Endothelial cell of umbilical vein (primary cell): ENCODE results near the gene SSC5D. TPM values are rescaled to one million over a fixed set of nuclear protein-coding genes. Genes with fewer than 3 reads are reported as not detected.
A peak's percentile ranks its signal among the peaks of the same experiment; 100 is the strongest.

Experiments used
- BruUV-seq: library from RNA; stranded (reverse); fragments of 400-500 nt; replicated peaks from 2 replicates; lab custom pipeline; 2021; lab: Mats Ljungman, UMichigan
- CTCF ChIA-PET: fragments of 300-600, 350-600 bp; sonication (Branson Sonifier 250); formaldehyde crosslinking; loops from one replicate; lab custom pipeline; 2021; ENCODE audit warnings: antibody characterized with exemption, inconsistent platforms; lab: Charles Lee
- POLR2A ChIA-PET: fragments of 300-600, 350-600 bp; sonication (Branson Sonifier 250); formaldehyde crosslinking; loops from one replicate; lab custom pipeline; 2021; ENCODE audit warnings: antibody characterized with exemption, inconsistent platforms; lab: Charles Lee
- DNase-seq: peaks from one replicate; pipeline ENCODE4 v3.0.0-alpha.2; 2011; ENCODE audit warnings: low read depth, low spot score
- FAIRE-seq: peaks from 2 replicates; lab custom pipeline; 2011; peaks lifted over from hg19 to GRCh38; lab: Jason Lieb, UNC
- H2AFZ ChIP-seq: 2 replicates; pipeline ENCODE4 v1.6.0; 2012; ENCODE audit warnings: low read depth, low read length, control low read depth, inconsistent platforms
- H3K27ac ChIP-seq: 2 replicates; pipeline ENCODE4 v1.5.1; 2011; ENCODE audit warnings: low read depth, mild to moderate bottlenecking, control low read depth, low read length, moderate library complexity; ENCODE audit not compliant: insufficient read depth
- H3K27me3 ChIP-seq, 2 experiments: 2 replicates each; pipeline versions ENCODE4 v1.6.0 to v1.6.1; 2011; ENCODE audit warnings: low read length in 2 of 2, mixed read lengths in 1 of 2; ENCODE audit not compliant: control insufficient read depth in 2 of 2, insufficient read depth in 2 of 2
- H3K36me3 ChIP-seq, 2 experiments: 2 replicates in 1 of 2; 3 replicates in 1 of 2; pipeline ENCODE4 v1.5.1; 2011; ENCODE audit warnings: low read length in 2 of 2, mild to moderate bottlenecking in 1 of 2, moderate library complexity in 1 of 2; ENCODE audit not compliant: control insufficient read depth in 2 of 2, insufficient read depth in 2 of 2; ENCODE audit errors: extremely low read depth in 1 of 2
- H3K4me1 ChIP-seq: 3 replicates; pipeline ENCODE4 v1.5.1; 2011; ENCODE audit warnings: mild to moderate bottlenecking, low read length; ENCODE audit not compliant: control insufficient read depth, insufficient read depth; ENCODE audit errors: extremely low read depth
- H3K4me2 ChIP-seq: 2 replicates; pipeline ENCODE4 v1.6.1; 2011; ENCODE audit warnings: low read length, control low read depth, mixed read lengths; ENCODE audit not compliant: insufficient read depth
- H3K4me3 ChIP-seq, 3 experiments: fragments of 200-600 bp in 1 of 3; sonication (generic), shearing (Covaris generic) in 1 of 3; replicated peaks in 1 of 3; 2 replicates each; pipeline ENCODE4 v1.5.1; 2011 to 2016; ENCODE audit warnings: control low read depth in 3 of 3, low read length in 3 of 3, mild to moderate bottlenecking in 2 of 3, inconsistent platforms in 1 of 3, low read depth in 1 of 3, moderate library complexity in 1 of 3; ENCODE audit not compliant: insufficient read depth in 1 of 3
- H3K79me2 ChIP-seq: 2 replicates; pipeline ENCODE4 v1.6.0; 2012; ENCODE audit warnings: low read length, inconsistent platforms; ENCODE audit not compliant: control insufficient read depth, insufficient read depth
- H3K9ac ChIP-seq: replicated peaks from 2 replicates; pipeline ENCODE3; 2011; ENCODE audit warnings: low read length, control low read depth; ENCODE audit not compliant: insufficient read depth; ENCODE audit errors: extremely low read depth
- H3K9me1 ChIP-seq: replicated peaks from 3 replicates; pipeline ENCODE4 v1.6.0; 2011; ENCODE audit warnings: mild to moderate bottlenecking, low read length; ENCODE audit not compliant: control insufficient read depth, insufficient read depth; ENCODE audit errors: extremely low read depth
- H3K9me3 ChIP-seq: replicated peaks from 2 replicates; pipeline ENCODE4 v1.5.1; 2012; ENCODE audit warnings: low read length, inconsistent platforms; ENCODE audit not compliant: control insufficient read depth, insufficient read depth
- H4K20me1 ChIP-seq: replicated peaks from 2 replicates; pipeline ENCODE3; 2011; ENCODE audit warnings: mild to moderate bottlenecking, low read length; ENCODE audit not compliant: control insufficient read depth, insufficient read depth; ENCODE audit errors: extremely low read depth
- CTCF ChIP-seq, 2 donors: IDR thresholded peaks; 1 replicate in 1 of 2; 2 replicates in 1 of 2; pipeline ENCODE4 v1.5.1; 2011; ENCODE audit warnings: low read length in 2 of 2, mild to moderate bottlenecking in 2 of 2, moderate library complexity in 2 of 2, control low read depth in 1 of 2, inconsistent platforms in 1 of 2, low read depth in 1 of 2; ENCODE audit not compliant: insufficient read depth in 1 of 2; ENCODE audit errors: extremely low read depth in 1 of 2
- FOS ChIP-seq: IDR thresholded peaks from 2 replicates; pipeline ENCODE4 v1.6.1; 2011; ENCODE audit warnings: mild to moderate bottlenecking, low read length, moderate library complexity, borderline replicate concordance; ENCODE audit not compliant: insufficient read depth
- GATA2 ChIP-seq: IDR thresholded peaks from 2 replicates; pipeline ENCODE4 v1.7.0; 2011; ENCODE audit warnings: low read depth, mild to moderate bottlenecking, moderate library complexity, mixed read lengths, low read length; ENCODE audit not compliant: insufficient read length, insufficient read depth
- JUN ChIP-seq: IDR thresholded peaks from 2 replicates; pipeline ENCODE4 v1.6.1; 2011; ENCODE audit warnings: borderline replicate concordance, low read depth; ENCODE audit not compliant: insufficient read length, insufficient read depth
- MAX ChIP-seq: IDR thresholded peaks from 2 replicates; pipeline ENCODE4 v1.6.1; 2011; ENCODE audit not compliant: insufficient read depth, insufficient read length
- MYC ChIP-seq: IDR thresholded peaks from one replicate; pipeline ENCODE4 v1.6.1; 2011; ENCODE audit warnings: mild to moderate bottlenecking, low read depth, low read length
- POLR2A ChIP-seq: IDR thresholded peaks from 2 replicates; pipeline ENCODE4 v1.6.1; 2012; ENCODE audit warnings: low read depth, mild to moderate bottlenecking, control low read depth, low read length
- POLR2AphosphoS5 ChIP-seq: IDR thresholded peaks from 2 replicates; pipeline ENCODE4 v1.6.1; 2012; ENCODE audit warnings: low read depth, mild to moderate bottlenecking, control low read depth, low read length, moderate library complexity; ENCODE audit not compliant: insufficient read depth
- dilution Hi-C: fragments of 300-500 bp; cut with MboI; formaldehyde crosslinking; loops from one replicate; pipeline ENCODE4 v1.15.0; 2019; ENCODE audit warnings: low sequenced_read_pairs; ENCODE audit not compliant: extremely low pct_ligation_motif_present
- intact Hi-C: fragments of 100-400 bp; cut with micrococcal nuclease; formaldehyde crosslinking; loops from one replicate; pipeline ENCODE4 v1.10.0; 2022
- polyA plus RNA-seq, 4 experiments: library from polyadenylated mRNA; depleted of rRNA in 3 of 4; stranded (reverse) in 3 of 4; unstranded in 1 of 4; fragments of >200 nt; gene quantifications; 2 replicates each; pipeline versions ENCODE4 v1.2.1 to v1.2.3, GENCODE V29; 2011 to 2012; ENCODE audit warnings: missing spikeins in 1 of 4
- total RNA-seq: library from RNA; stranded (reverse); gene quantifications from 2 replicates; pipeline ENCODE4 v1.2.3, GENCODE V29; 2021

SSC5D gene
- total and polyA plus RNA-seq, 2 donors (not counting 3 experiments of a cell fraction or from before 2014, with no cell fraction given): 0.47 to 1.3 TPM

- no peaks in the 10 kb centered on the region for H4K20me1 ChIP-seq
- dilution Hi-C loops: no loop called here
- TF ChIP-seq POLR2AphosphoS5 (no peak), MYC (no peak), FOS (no peak), JUN (no peak), GATA2 (no peak), POLR2A (no peak), CTCF (IDR thresholded peaks at IDR 0.05; ENCODE audit: extremely low read depth in 1 of 2, insufficient read depth in 1 of 2, low read depth in 1 of 2, low read length in 2 of 2) (peak; percentile 6 to 47), MAX (no peak)
- TSS peak; percentile 57 for BruUV-seq
- peak overlapping the region; percentile 92 for H3K27ac ChIP-seq
- no peaks in the 10 kb centered on the region for H3K27me3 ChIP-seq
- FAIRE-seq (no peak), DNase-seq (peak; percentile 29)
- H3K4me1 ChIP-seq: peaks cover 34% of the 10 kb centered on the region
- ChIA-PET CTCF (interaction anchor here (0.7 to 6.1 kb wide), 16 partner anchors 9 to 345 kb away, joined by 3 to 91 read pairs (median 4); partner anchors contain the start of genes ISOC2, U2AF2, ZNF524 and ZNF628), POLR2A (interaction anchor here (1.3 to 2.2 kb wide), 2 partner anchors 10 to 25 kb away, joined by 6 to 13 read pairs; partner anchors contain the start of genes ISOC2 and ZNF628)
- H2AFZ ChIP-seq: no peak overlapping the region
- H3K36me3 ChIP-seq: peaks cover 0 to 3% of the 10 kb centered on the region in 2 experiments
- peak overlapping the region in 1 of 3 experiments; percentile 7 for H3K4me3 ChIP-seq
- H3K4me2 ChIP-seq: peak overlapping the region; percentile 71
- no peaks in the 10 kb centered on the region for H3K9me3 ChIP-seq
- intact Hi-C loops: loop anchor here (2.0 kb wide), 1 partner anchor 20 kb away; no protein-coding TSS in a partner anchor
- H3K79me2 ChIP-seq: peaks cover 2% of the 10 kb centered on the region
- H3K9me1 ChIP-seq: no peaks in the 10 kb centered on the region
- peak overlapping the region; percentile 29 for H3K9ac ChIP-seq
These were observed 1.9 kb upstream of the SSC5D start for GRCh38 chr19:55486043-55486970.
